B cell (primary cell): ENCODE data around the gene GMPR2. TPM values are rescaled to one million over a fixed set of nuclear protein-coding genes. Genes with fewer than 3 reads are reported as not detected.

Experiments
- ATAC-seq: fragments of 200-7000 bp; cut with Tn5 transposase; one replicate; pipeline ENCODE4 v1.10.0; 2021; ENCODE audit warnings: low read depth, mild to moderate bottlenecking, moderate number of reproducible peaks, moderate library complexity
- CTCF ChIA-PET: fragments of 350-600 bp; sonication (Branson Sonifier 250); formaldehyde crosslinking; loops from one replicate; lab custom pipeline; 2021; ENCODE audit warnings: antibody characterized with exemption, inconsistent platforms; lab: Charles Lee
- POLR2A ChIA-PET: fragments of 350-600 bp; sonication (Branson Sonifier 250); formaldehyde crosslinking; loops from one replicate; lab custom pipeline; 2021; ENCODE audit warnings: antibody characterized with exemption; lab: Charles Lee
- DNase-seq: peaks from one replicate; pipeline ENCODE4 v3.0.0; 2013
- H2AFZ ChIP-seq: 2 replicates; pipeline ENCODE4 v1.6.1; 2012; ENCODE audit warnings: mild to moderate bottlenecking, low read depth, low read length; ENCODE audit not compliant: insufficient read depth, poor library complexity, severe bottlenecking
- H3K27ac ChIP-seq, 2 donors: 1 replicate in 1 of 2; 2 replicates in 1 of 2; pipeline ENCODE4 v1.5.1; 2012 to 2013; ENCODE audit warnings: low read length in 2 of 2, mild to moderate bottlenecking in 2 of 2, moderate library complexity in 1 of 2
- H3K27me3 ChIP-seq, 4 experiments: fragments of 200-600 bp in 1 of 4; sonication (generic) in 1 of 4; replicated peaks in 1 of 4; 1 replicate in 2 of 4; 2 replicates in 2 of 4; pipeline versions ENCODE4 v1.6.1 to v1.7.0; 2013 to 2016; ENCODE audit warnings: low read length in 3 of 4, mild to moderate bottlenecking in 2 of 4, mixed read lengths in 1 of 4, moderate library complexity in 1 of 4; ENCODE audit not compliant: insufficient read depth in 4 of 4, control insufficient read depth in 3 of 4; ENCODE audit errors: control extremely low read depth in 1 of 4
- H3K36me3 ChIP-seq, 2 experiments: replicated peaks in 1 of 2; 1 replicate in 1 of 2; 2 replicates in 1 of 2; pipeline versions ENCODE4 v1.6.1 to v1.7.1; 2013; ENCODE audit warnings: low read length in 1 of 2; ENCODE audit not compliant: insufficient read depth in 2 of 2, control insufficient read depth in 1 of 2; ENCODE audit errors: control extremely low read depth in 1 of 2, extremely low read depth in 1 of 2
- H3K4me1 ChIP-seq, 2 donors: fragments of 200-600 bp in 1 of 2; sonication (generic) in 1 of 2; 1 replicate in 1 of 2; 2 replicates in 1 of 2; pipeline versions ENCODE4 v1.5.1 to v1.6.1; 2013 to 2017; ENCODE audit warnings: low read length in 2 of 2; ENCODE audit not compliant: control insufficient read depth in 2 of 2, insufficient read depth in 2 of 2
- H3K4me2 ChIP-seq: replicated peaks from 2 replicates; pipeline ENCODE3; 2012; ENCODE audit warnings: mild to moderate bottlenecking, low read depth, low read length; ENCODE audit not compliant: poor library complexity, severe bottlenecking
- H3K4me3 ChIP-seq, 5 experiments: fragments of 200-600 bp in 1 of 5; sonication (generic) in 1 of 5; 1 replicate in 3 of 5; 2 replicates in 2 of 5; pipeline versions ENCODE4 v1.5.1 to v1.7.0; 2011 to 2016; ENCODE audit warnings: low read length in 4 of 5, mild to moderate bottlenecking in 4 of 5, low read depth in 2 of 5, control low read depth in 1 of 5, moderate library complexity in 1 of 5; ENCODE audit not compliant: insufficient read depth in 1 of 5; ENCODE audit errors: control extremely low read depth in 1 of 5, extremely low read depth in 1 of 5
- H3K79me2 ChIP-seq: fragments of 200-600 bp; sonication (generic); one replicate; pipeline ENCODE4 v1.6.0; 2016; ENCODE audit warnings: low read length; ENCODE audit not compliant: control insufficient read depth, insufficient read depth
- H3K9ac ChIP-seq: fragments of 200-600 bp; sonication (generic); 2 replicates; pipeline ENCODE4 v1.6.1; 2017; ENCODE audit warnings: mild to moderate bottlenecking, low read length, moderate library complexity
- H3K9me3 ChIP-seq, 3 donors: one replicate each; pipeline versions ENCODE4 v1.6.1 to v1.7.1; 2013; ENCODE audit warnings: low read length in 2 of 3; ENCODE audit not compliant: control insufficient read depth in 2 of 3, insufficient read depth in 1 of 3; ENCODE audit errors: control extremely low read depth in 1 of 3
- H4K20me1 ChIP-seq: 2 replicates; pipeline ENCODE4 v1.6.0; 2012; ENCODE audit warnings: mild to moderate bottlenecking, low read length; ENCODE audit not compliant: insufficient read depth, control insufficient read depth, poor library complexity, severe bottlenecking
- H3K27ac Mint-ChIP-seq: one replicate; pipeline ENCODE4 v1.8.0; 2021; ENCODE audit warnings: mixed read lengths
- H3K27me3 Mint-ChIP-seq: one replicate; pipeline ENCODE4 v1.8.0; 2021; ENCODE audit warnings: mixed read lengths
- H3K4me1 Mint-ChIP-seq: one replicate; pipeline ENCODE4 v1.8.0; 2021; ENCODE audit warnings: mixed read lengths
- H3K4me3 Mint-ChIP-seq: one replicate; pipeline ENCODE4 v1.8.0; 2021; ENCODE audit warnings: mixed read lengths
- H3K9me3 Mint-ChIP-seq: one replicate; pipeline ENCODE4 v1.8.0; 2022; ENCODE audit warnings: mixed read lengths; ENCODE audit not compliant: insufficient read depth
- CTCF ChIP-seq: fragments of 200-600 bp; IDR thresholded peaks from one replicate; pipeline ENCODE4 v1.8.0; 2022; ENCODE audit warnings: antibody characterized with exemption, mild to moderate bottlenecking
- EZH2 ChIP-seq: IDR thresholded peaks from 2 replicates; pipeline ENCODE4 v1.6.1; 2012; ENCODE audit warnings: borderline replicate concordance, low read depth, mild to moderate bottlenecking, moderate library complexity, low read length; ENCODE audit not compliant: insufficient read depth, poor library complexity, severe bottlenecking
- WGBS: methylation state at CpG from one replicate; pipeline ENCODE4 v1.1.5; 2013; ENCODE audit warnings: missing lambda C conversion rate; ENCODE audit not compliant: insufficient coverage; 5-methylcytosine and 5-hydroxymethylcytosine counted together
- intact Hi-C: fragments of 100-400 bp; cut with micrococcal nuclease; formaldehyde crosslinking; loops from one replicate; pipeline ENCODE4 v1.10.0; 2022
- polyA plus RNA-seq: library from polyadenylated mRNA; depleted of rRNA; stranded (reverse); fragments of >200 nt; gene quantifications from 2 replicates; pipeline ENCODE4 v1.2.3, GENCODE V29; 2012
- total RNA-seq, 2 donors: library from RNA; stranded (reverse); fragments of 120-200 nt in 1 of 2; gene quantifications; 1 replicate in 1 of 2; 2 replicates in 1 of 2; pipeline versions ENCODE4 v1.2.3 to v1.2.4, GENCODE V29; 2013 to 2022

GMPR2 gene
- total and polyA plus RNA-seq, 2 donors (not counting 1 experiment from before 2014, with no cell fraction given): 39.7 to 58.7 TPM

- H3K9ac ChIP-seq: no peak overlapping the region
- peak overlapping the region; percentile 65 to 80 for H3K27ac ChIP-seq
- 96% methylated on average over 6 of the region's 6 CpGs for WGBS
- ATAC-seq: no peak
- Mint-ChIP-seq H3K4me3 (peak overlapping the region; percentile 4), H3K9me3 (no peaks in the 10 kb centered on the region), H3K4me1 (peaks cover 85% of the 10 kb centered on the region), H3K27me3 (no peaks in the 10 kb centered on the region), H3K27ac (peak overlapping the region; percentile 74)
- intact Hi-C loops: loop anchor here (10.0 kb wide), 1 partner anchor 132 kb away; the partner anchor contains the start of genes EMC9, PSME2 and RNF31
- peak overlapping the region; percentile 50 for H3K4me2 ChIP-seq
- DNase-seq: no peak
- peaks cover 37% of the 10 kb centered on the region for H3K79me2 ChIP-seq
- ChIA-PET CTCF (interaction anchor here (1.5 to 7.1 kb wide), 4 partner anchors 16 to 35 kb away, joined by 7 to 93 read pairs (median 26); partner anchors contain the start of genes CIDEB, DHRS1, LTB4R2 and NOP9), POLR2A (interaction anchor here (1.2 to 1.5 kb wide), 2 partner anchors 13 to 35 kb away, joined by 3 to 4 read pairs; partner anchors contain the start of gene TINF2)
- peaks cover 60 to 79% of the 10 kb centered on the region in 2 donors for H3K4me1 ChIP-seq
- H3K27me3 ChIP-seq: no peaks in the 10 kb centered on the region
- TF ChIP-seq EZH2 (no peak), CTCF (no peak)
- no peaks in the 10 kb centered on the region for H4K20me1 ChIP-seq
- peaks cover 0 to 10% (median 0%) of the 10 kb centered on the region in 3 donors for H3K9me3 ChIP-seq
- H3K4me3 ChIP-seq: no peak overlapping the region
- H3K36me3 ChIP-seq: no peaks in the 10 kb centered on the region
- H2AFZ ChIP-seq: peak overlapping the region; percentile 52
These were observed 44.3 kb downstream of the GMPR2 start for GRCh38 chr14:24277071-24277470.

- intact Hi-C loops: loop anchor here (2.0 to 10.0 kb wide), 2 partner anchors 35 to 133 kb away; partner anchors contain the start of genes EMC9, PSME2, RNF31 and TINF2
- H3K27me3 ChIP-seq: no peaks in the 10 kb centered on the region
- ChIA-PET POLR2A (interaction anchor here (1.2 to 1.5 kb wide), 2 partner anchors 13 to 36 kb away, joined by 3 to 4 read pairs; partner anchors contain the start of gene TINF2), CTCF (interaction anchor here (0.9 to 7.1 kb wide), 5 partner anchors 15 to 36 kb away, joined by 3 to 93 read pairs (median 15); partner anchors contain the start of genes CIDEB, DHRS1, LTB4R2 and NOP9)
- Mint-ChIP-seq H3K9me3 (no peaks in the 10 kb centered on the region), H3K27ac (peak overlapping the region; percentile 93), H3K4me1 (peaks cover 81% of the 10 kb centered on the region), H3K27me3 (no peaks in the 10 kb centered on the region), H3K4me3 (peak overlapping the region; percentile 33)
- H3K9me3 ChIP-seq: peaks cover 0 to 10% (median 0%) of the 10 kb centered on the region in 3 donors
- H3K36me3 ChIP-seq: no peaks in the 10 kb centered on the region
- no peaks in the 10 kb centered on the region for H4K20me1 ChIP-seq
- TF ChIP-seq CTCF (no peak), EZH2 (no peak)
- peak overlapping the region in 1 of 5 experiments; percentile 21 for H3K4me3 ChIP-seq
- 71% methylated on average over 8 of the region's 11 CpGs for WGBS
- H3K79me2 ChIP-seq: peaks cover 33% of the 10 kb centered on the region
- ATAC-seq: no peak
- DNase-seq: peak; percentile 73
- peak overlapping the region; percentile 50 for H3K4me2 ChIP-seq
- peak overlapping the region; percentile 16 for H3K9ac ChIP-seq
- peak overlapping the region; percentile 52 for H2AFZ ChIP-seq
- peaks cover 53 to 77% of the 10 kb centered on the region in 2 donors for H3K4me1 ChIP-seq
- H3K27ac ChIP-seq: peak overlapping the region; percentile 65 to 80
These were observed 45.0 kb downstream of the GMPR2 start for GRCh38 chr14:24277606-24278321.
